Measurements from ENCODE around the gene HMGB4.

GRCh38 chr1:33876970-33877650 lies 13.2 kb downstream of the HMGB4 start:
- TF ChIP-seq, protein P1, sequence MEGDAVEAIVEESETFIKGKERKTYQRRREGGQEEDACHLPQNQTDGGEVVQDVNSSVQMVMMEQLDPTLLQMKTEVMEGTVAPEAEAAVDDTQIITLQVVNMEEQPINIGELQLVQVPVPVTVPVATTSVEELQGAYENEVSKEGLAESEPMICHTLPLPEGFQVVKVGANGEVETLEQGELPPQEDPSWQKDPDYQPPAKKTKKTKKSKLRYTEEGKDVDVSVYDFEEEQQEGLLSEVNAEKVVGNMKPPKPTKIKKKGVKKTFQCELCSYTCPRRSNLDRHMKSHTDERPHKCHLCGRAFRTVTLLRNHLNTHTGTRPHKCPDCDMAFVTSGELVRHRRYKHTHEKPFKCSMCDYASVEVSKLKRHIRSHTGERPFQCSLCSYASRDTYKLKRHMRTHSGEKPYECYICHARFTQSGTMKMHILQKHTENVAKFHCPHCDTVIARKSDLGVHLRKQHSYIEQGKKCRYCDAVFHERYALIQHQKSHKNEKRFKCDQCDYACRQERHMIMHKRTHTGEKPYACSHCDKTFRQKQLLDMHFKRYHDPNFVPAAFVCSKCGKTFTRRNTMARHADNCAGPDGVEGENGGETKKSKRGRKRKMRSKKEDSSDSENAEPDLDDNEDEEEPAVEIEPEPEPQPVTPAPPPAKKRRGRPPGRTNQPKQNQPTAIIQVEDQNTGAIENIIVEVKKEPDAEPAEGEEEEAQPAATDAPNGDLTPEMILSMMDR (IDR thresholded peaks at IDR 0.05): no peak
- no peak for TF ChIP-seq POLR2A (IDR thresholded peaks at IDR 0.05)

Data from testis (tissue), 2 donors.